MM.1S (cell line): ENCODE results near the gene TM4SF5.
A peak's percentile ranks its signal among the peaks of the same experiment; 100 is the strongest.

Experiments
- DNase-seq: peaks from one replicate; pipeline ENCODE4 v3.0.0-alpha.2; 2015
- H2AFZ ChIP-seq: fragments of 300-600 bp; sonication (generic); 2 replicates; pipeline ENCODE4 v1.6.0; 2016; ENCODE audit warnings: antibody characterized with exemption, low read length
- H3F3A ChIP-seq: fragments of 300-600 bp; sonication (generic); 2 replicates; pipeline ENCODE4 v1.6.1; 2016; ENCODE audit warnings: mild to moderate bottlenecking, antibody characterized with exemption, low read length, moderate library complexity, mixed read lengths; ENCODE audit not compliant: insufficient read depth
- H3K27ac ChIP-seq: fragments of 300-600 bp; sonication (generic); 2 replicates; pipeline ENCODE4 v1.5.1; 2016; ENCODE audit warnings: mild to moderate bottlenecking, low read length
- H3K27me3 ChIP-seq: fragments of 300-600 bp; sonication (generic); replicated peaks from 2 replicates; pipeline ENCODE4 v1.6.0; 2016; ENCODE audit warnings: low read length; ENCODE audit not compliant: insufficient read depth
- H3K36me3 ChIP-seq: fragments of 300-600 bp; sonication (generic); replicated peaks from 2 replicates; pipeline ENCODE4 v1.6.1; 2016; ENCODE audit warnings: mild to moderate bottlenecking, low read length, mixed read lengths; ENCODE audit not compliant: insufficient read depth
- H3K4me1 ChIP-seq: fragments of 300-600 bp; sonication (generic); 2 replicates; pipeline ENCODE4 v1.6.1; 2016; ENCODE audit warnings: low read length, mixed read lengths
- H3K4me2 ChIP-seq: fragments of 300-600 bp; sonication (generic); 2 replicates; pipeline ENCODE4 v1.6.0; 2016; ENCODE audit warnings: low read depth, low read length
- H3K4me3 ChIP-seq: fragments of 300-600 bp; sonication (generic); 2 replicates; pipeline ENCODE4 v1.5.1; 2016; ENCODE audit warnings: low read length, mixed read lengths
- H3K79me2 ChIP-seq: fragments of 300-600 bp; sonication (generic); 2 replicates; pipeline ENCODE4 v1.6.1; 2016; ENCODE audit warnings: mixed run types, low read length, mixed read lengths
- H3K9ac ChIP-seq: fragments of 300-600 bp; sonication (generic); 2 replicates; pipeline ENCODE4 v1.6.1; 2016; ENCODE audit warnings: low read length, mixed read lengths
- H3K9me2 ChIP-seq: fragments of 300-600 bp; sonication (generic); replicated peaks from 2 replicates; pipeline ENCODE4 v1.6.1; 2016; ENCODE audit warnings: mild to moderate bottlenecking, low read length, mixed read lengths; ENCODE audit not compliant: insufficient read depth
- H3K9me3 ChIP-seq: fragments of 300-600 bp; sonication (generic); replicated peaks from 2 replicates; pipeline ENCODE4 v1.6.1; 2016; ENCODE audit warnings: mild to moderate bottlenecking, low read length, mixed read lengths; ENCODE audit not compliant: insufficient read depth
- H4K20me1 ChIP-seq: fragments of 300-600 bp; sonication (generic); 2 replicates; pipeline ENCODE4 v1.6.1; 2016; ENCODE audit warnings: mild to moderate bottlenecking, low read length, moderate library complexity, mixed read lengths; ENCODE audit not compliant: insufficient read depth
- CTCF ChIP-seq: fragments of 300-600 bp; sonication (generic); IDR thresholded peaks from 2 replicates; pipeline ENCODE4 v1.5.1; 2016; ENCODE audit warnings: antibody characterized with exemption, low read length, mixed read lengths
- EZH2 ChIP-seq: fragments of 300-600 bp; sonication (generic); optimal IDR thresholded peaks from 2 replicates; pipeline ENCODE3; 2017; ENCODE audit warnings: low read depth, mild to moderate bottlenecking, antibody characterized with exemption, low read length, mixed read lengths
- EZH2phosphoT487 ChIP-seq: fragments of 300-600 bp; sonication (generic); IDR thresholded peaks from 2 replicates; pipeline ENCODE4 v1.6.1; 2018; ENCODE audit warnings: antibody characterized with exemption, low read length

The TM4SF5 gene

GRCh38 chr17:4747847-4748246 lies 23.8 kb upstream of the TM4SF5 start:
- Histone ChIP-seq H3K9me3 (no peaks in the 10 kb centered on the region), H3K4me1 (peaks cover 12% of the 10 kb centered on the region; the same call in 1 of the 2 replicates), H3F3A (0 out of 2 replicates have a peak, but pooled peaks cover 8% of the 10 kb centered on the region), H3K9me2 (no peaks in the 10 kb centered on the region), H3K4me2 (peak overlapping the region; percentile 58), H3K36me3 (no peaks in the 10 kb centered on the region), H2AFZ (peak overlapping the region; percentile 51; the same call in 1 of the 2 replicates), H3K27me3 (0 out of 2 replicates have a peak, but pooled peaks cover 3% of the 10 kb centered on the region), H4K20me1 (no peaks in the 10 kb centered on the region), H3K27ac (peak overlapping the region; percentile 44; the same call in 1 of the 2 replicates), H3K9ac (no peak overlapping the region), H3K79me2 (no peaks in the 10 kb centered on the region), H3K4me3 (peak overlapping the region; percentile 23)
- TF ChIP-seq EZH2phosphoT487 (no peak), EZH2 (no peak)
- peak; percentile 78 for DNase-seq

- Histone ChIP-seq H3K36me3 (no peaks in the 10 kb centered on the region), H3K9me2 (no peaks in the 10 kb centered on the region), H3K4me1 (peaks cover 12% of the 10 kb centered on the region; the same call in 1 of the 2 replicates), H3K4me3 (no peak overlapping the region), H3K9ac (no peak overlapping the region), H3K27me3 (peaks cover 5% of the 10 kb centered on the region), H3K9me3 (no peaks in the 10 kb centered on the region), H3K4me2 (no peak overlapping the region), H4K20me1 (no peaks in the 10 kb centered on the region), H3K79me2 (no peaks in the 10 kb centered on the region), H2AFZ (0 out of 2 replicates have a peak overlapping the region, but pooled peaks have one; percentile 51), H3K27ac (no peak overlapping the region), H3F3A (0 out of 2 replicates have a peak, but pooled peaks cover 8% of the 10 kb centered on the region)
- TF ChIP-seq EZH2 (no peak), CTCF (no peak), EZH2phosphoT487 (no peak)
- DNase-seq = no peak
These were observed 23.0 kb upstream of the TM4SF5 start for GRCh38 chr17:4748686-4749085.

- H3K9me3 ChIP-seq = no peaks in the 10 kb centered on the region
- 0 out of 2 replicates have a peak overlapping the region, but pooled peaks have one; percentile 4 for H3K4me3 ChIP-seq
- H3K27me3 ChIP-seq = peaks cover 9% of the 10 kb centered on the region
- peak overlapping the region; percentile 5; the same call in 1 of the 2 replicates for H3K4me2 ChIP-seq
- no peak overlapping the region for H3K9ac ChIP-seq
- H4K20me1 ChIP-seq = no peaks in the 10 kb centered on the region
- no peaks in the 10 kb centered on the region for H3K79me2 ChIP-seq
- H3K27ac ChIP-seq = no peak overlapping the region
- 0 out of 2 replicates have a peak, but pooled peaks cover 8% of the 10 kb centered on the region for H3F3A ChIP-seq
- peaks cover 12% of the 10 kb centered on the region; the same call in 1 of the 2 replicates for H3K4me1 ChIP-seq
- no peaks in the 10 kb centered on the region for H3K9me2 ChIP-seq
- H2AFZ ChIP-seq = 0 out of 2 replicates have a peak overlapping the region, but pooled peaks have one; percentile 2
- no peak for DNase-seq
- TF ChIP-seq EZH2phosphoT487 (no peak), CTCF (no peak), EZH2 (no peak)
- H3K36me3 ChIP-seq = no peaks in the 10 kb centered on the region
These were observed 21.1 kb upstream of the TM4SF5 start for GRCh38 chr17:4750606-4751005.

GRCh38 chr17:4751932-4752331 lies 19.8 kb upstream of the TM4SF5 start:
- no peak overlapping the region for H3K4me3 ChIP-seq
- no peaks in the 10 kb centered on the region for H4K20me1 ChIP-seq
- peaks cover 9% of the 10 kb centered on the region for H3K27me3 ChIP-seq
- peaks cover 12% of the 10 kb centered on the region; the same call in 1 of the 2 replicates for H3K4me1 ChIP-seq
- no peak overlapping the region for H3K9ac ChIP-seq
- H3F3A ChIP-seq = 0 out of 2 replicates have a peak, but pooled peaks cover 8% of the 10 kb centered on the region
- DNase-seq = no peak
- H3K9me3 ChIP-seq = no peaks in the 10 kb centered on the region
- no peak overlapping the region for H3K4me2 ChIP-seq
- H3K36me3 ChIP-seq = no peaks in the 10 kb centered on the region
- TF ChIP-seq EZH2 (no peak), CTCF (no peak), EZH2phosphoT487 (no peak)
- H3K9me2 ChIP-seq = no peaks in the 10 kb centered on the region
- H2AFZ ChIP-seq = no peak overlapping the region
- no peak overlapping the region for H3K27ac ChIP-seq
- H3K79me2 ChIP-seq = no peaks in the 10 kb centered on the region
